K562 (cell line): ENCODE results near the gene PRCD. TPM values are rescaled to one million over a fixed set of nuclear protein-coding genes. Genes with fewer than 3 reads are reported as not detected.

Source experiments
- BHLHE40 ChIP-seq: IDR thresholded peaks from 2 replicates; pipeline ENCODE4 v1.6.1; 2011; ENCODE audit warnings: low read length, improper control_type of control experiment
- CC2D1A ChIP-seq: fragments of 450-650 bp; IDR thresholded peaks from 2 replicates; pipeline ENCODE4 v1.6.1; 2017; ENCODE audit warnings: mild to moderate bottlenecking
- CHD2 ChIP-seq: IDR thresholded peaks from 2 replicates; pipeline ENCODE4 v1.6.1; 2011; ENCODE audit warnings: low read depth, low read length
- CXXC5 ChIP-seq: fragments of 250-450 bp; sonication (Bioruptor Pico); IDR thresholded peaks from 2 replicates; pipeline ENCODE4 v1.8.0; 2022; ENCODE audit warnings: inconsistent platforms, mild to moderate bottlenecking, moderate library complexity
- IRF9 ChIP-seq: fragments of 450-650 bp; IDR thresholded peaks from 2 replicates; pipeline ENCODE4 v1.6.1; 2016; ENCODE audit warnings: missing biosample characterization, missing genetic modification characterization
- JUN ChIP-seq, 2 experiments: sonication (generic) in 1 of 2; formaldehyde crosslinking in 1 of 2; IDR thresholded peaks; 2 replicates each; pipeline versions ENCODE4 v1.6.1 to v1.8.0; 2012 to 2022; ENCODE audit warnings: borderline replicate concordance in 2 of 2, mild to moderate bottlenecking in 2 of 2, improper control_type of control experiment in 1 of 2, low read depth in 1 of 2, low read length in 1 of 2, missing genetic modification reagents in 1 of 2
- MEF2A ChIP-seq: IDR thresholded peaks from 2 replicates; pipeline ENCODE4 v1.6.1; 2011; ENCODE audit warnings: low read depth, mild to moderate bottlenecking, low read length, moderate library complexity; ENCODE audit not compliant: control insufficient read depth
- POLR2G ChIP-seq: fragments of 200-400 bp; formaldehyde crosslinking; IDR thresholded peaks from 2 replicates; pipeline ENCODE4 v1.6.1; 2017; ENCODE audit warnings: low read depth, mild to moderate bottlenecking, antibody characterized with exemption, low read length, moderate library complexity
- POLR2H ChIP-seq: IDR thresholded peaks from 2 replicates; pipeline ENCODE4 v1.6.1; 2016; ENCODE audit warnings: missing genetic modification characterization, low read depth, mild to moderate bottlenecking, control low read depth, missing compliant biosample characterization, moderate library complexity
- PRDM10 ChIP-seq: fragments of 450-650 bp; IDR thresholded peaks from 2 replicates; pipeline ENCODE4 v1.6.1; 2018; ENCODE audit not compliant: partially characterized antibody
- RBM22 ChIP-seq: fragments of 200-400 bp; formaldehyde crosslinking; IDR thresholded peaks from 2 replicates; pipeline ENCODE4 v1.6.1; 2018; ENCODE audit warnings: low read length, low read depth; ENCODE audit not compliant: poor library complexity, severe bottlenecking
- SMAD3 ChIP-seq: fragments of 450-650 bp; formaldehyde crosslinking; conservative IDR thresholded peaks from 2 replicates; pipeline ENCODE4 v1.4.0; 2020; ENCODE audit warnings: mild to moderate bottlenecking
- SNRNP70 ChIP-seq: fragments of 200-400 bp; formaldehyde crosslinking; optimal IDR thresholded peaks from 2 replicates; pipeline ENCODE3; 2017; ENCODE audit warnings: low read depth, low read length
- TBP ChIP-seq: optimal IDR thresholded peaks from 2 replicates; pipeline ENCODE3; 2011; ENCODE audit warnings: low read depth, low read length, improper control_type of control experiment
- THRB ChIP-seq: fragments of 450-650 bp; formaldehyde crosslinking; conservative IDR thresholded peaks from 2 replicates; pipeline ENCODE4 v1.4.0; 2022; ENCODE audit warnings: mild to moderate bottlenecking, missing genetic modification characterization
- ZFX ChIP-seq: sonication (generic); formaldehyde crosslinking; IDR thresholded peaks from 2 replicates; pipeline ENCODE4 v1.8.0; 2022; ENCODE audit warnings: mild to moderate bottlenecking, missing genetic modification reagents, moderate library complexity
- ZNF217 ChIP-seq: sonication (generic); formaldehyde crosslinking; IDR thresholded peaks from 2 replicates; pipeline ENCODE4 v1.8.0; 2022; ENCODE audit warnings: mild to moderate bottlenecking, missing genetic modification reagents
- ZNF76 ChIP-seq: fragments of 250-450 bp; sonication (Bioruptor Pico); IDR thresholded peaks from 2 replicates; pipeline ENCODE4 v1.4.0; 2020; ENCODE audit warnings: mild to moderate bottlenecking, moderate library complexity, borderline replicate concordance
- ZNF830 ChIP-seq: fragments of 250-450 bp; sonication (Bioruptor Pico); IDR thresholded peaks from 2 replicates; pipeline ENCODE4 v1.5.0; 2021; ENCODE audit warnings: mild to moderate bottlenecking
- polyA plus RNA-seq, 8 experiments: library from polyadenylated mRNA; depleted of rRNA in 4 of 8; stranded (reverse) in 5 of 8; unstranded in 3 of 8; fragments of >200 nt; fragmentation: Nextera tagmentation in 2 of 8; fragmentation: Illumina TruSeq in 1 of 8; extraction: Ambion mirVana in 2 of 8; extraction: Trizol in 1 of 8; gene quantifications; 2 replicates each; pipeline versions ENCODE4 v1.2.1 to v1.2.3, GENCODE V29; 2011 to 2014; ENCODE audit warnings: inconsistent platforms in 1 of 8, missing spikeins in 1 of 8
- total RNA-seq, 7 experiments: library from RNA; depleted of rRNA in 6 of 7; stranded (reverse); fragments of >200 nt in 6 of 7; fragmentation: Illumina TruSeq in 2 of 7; extraction: Trizol in 2 of 7; gene quantifications; 2 replicates each; pipeline versions ENCODE4 v1.2.1 to v1.2.3, GENCODE V29; 2011 to 2021; ENCODE audit warnings: low replicate concordance in 1 of 7

The PRCD gene
- total and polyA plus RNA-seq, 9 of the 15 experiments (the other 6 are each of a cell fraction or from before 2014, with no cell fraction given), result 0.20 to 0.25 (median 0.21) TPM; not detected in 6

GRCh38 chr17:76523084-76524037, 16.5 kb upstream of the PRCD start (continued):
- TF ChIP-seq SNRNP70 (no peak), BHLHE40 (peak; percentile 42; the same call in 1 of the 2 replicates), CXXC5 (CRISPR knock-in tag) (peak; percentile 41; the same call in 1 of the 2 replicates), SMAD3 (CRISPR knock-in tag) (no peak), ZFX (CRISPR knock-in tag) (no peak), CHD2 (0 out of 2 replicates have a peak, but pooled peaks have one; percentile 32), JUN (IDR thresholded peaks at IDR 0.05; ENCODE audit: borderline replicate concordance, low read depth, low read length) (no peak), JUN (CRISPR knock-in tag; IDR thresholded peaks at IDR 0.05; ENCODE audit: borderline replicate concordance) (no peak), PRDM10 (peak; percentile 31), IRF9 (tag) (no peak), ZNF76 (CRISPR knock-in tag) (no peak), CC2D1A (peak; percentile 77), POLR2G (no peak), ZNF217 (no peak), TBP (peak; percentile 26), THRB (no peak), POLR2H (tag) (no peak), RBM22 (no peak), MEF2A (no peak), ZNF830 (CRISPR knock-in tag) (no peak)
